ENCODE data around the gene CCM2L.

GRCh38 chr20:32059189-32059588 lies 49.0 kb downstream of the CCM2L start:
- TF ChIP-seq CTCF (IDR thresholded peaks at IDR 0.05): no peak
- TF ChIP-seq ZFX (IDR thresholded peaks at IDR 0.05; ENCODE audit: borderline replicate concordance): no peak
